Lower lobe of right lung (tissue), 2 donors: Measurements from ENCODE around the gene APOB. TPM values are rescaled to one million over a fixed set of nuclear protein-coding genes. Genes with fewer than 3 reads are reported as not detected.

Source experiments
- ATAC-seq, 2 donors: fragments of 200-7000 bp; cut with Tn5 transposase; one replicate each; pipeline ENCODE4 v1.9.1; 2020 to 2022; ENCODE audit warnings: mild to moderate bottlenecking in 2 of 2, moderate library complexity in 2 of 2
- DNase-seq: peaks from one replicate; pipeline ENCODE4 v3.0.0-alpha.2; 2020
- H3K27ac ChIP-seq: fragments of 200-600 bp; one replicate; pipeline ENCODE4 v1.8.0; 2022
- H3K27me3 ChIP-seq: fragments of 200-600 bp; one replicate; pipeline ENCODE4 v1.8.0; 2022; ENCODE audit warnings: low read depth
- H3K36me3 ChIP-seq: fragments of 200-600 bp; one replicate; pipeline ENCODE4 v1.8.0; 2022; ENCODE audit warnings: mild to moderate bottlenecking
- H3K4me1 ChIP-seq: fragments of 200-600 bp; one replicate; pipeline ENCODE4 v1.8.0; 2022
- H3K4me3 ChIP-seq: fragments of 200-600 bp; one replicate; pipeline ENCODE4 v1.8.0; 2022; ENCODE audit warnings: mild to moderate bottlenecking
- H3K9me3 ChIP-seq: fragments of 200-600 bp; one replicate; pipeline ENCODE4 v1.8.0; 2022
- intact Hi-C: fragments of 100-400 bp; cut with DNase I; formaldehyde crosslinking; loops from one replicate; pipeline ENCODE4 v1.11.0; 2022
- total RNA-seq: library from RNA; stranded (reverse); fragmentation: NEBNext Ultra II Directional; extraction: Animal tissue kit (Norgen Biotek cat#: 25700); gene quantifications from one replicate; pipeline ENCODE4 v1.2.1, GENCODE V29; 2021
- TF ChIP-seq, protein P1 (sequence below): fragments of 200-600 bp; IDR thresholded peaks from one replicate; pipeline ENCODE4 v1.8.0; 2022; ENCODE audit warnings: antibody characterized with exemption, mild to moderate bottlenecking
- donor health status: DM: no; HTN: yes; CAD: no; lungs with severe emphysema.

Gene APOB
- total RNA-seq, 1 donor from 2014 or later = 0.53 TPM

DNA sequence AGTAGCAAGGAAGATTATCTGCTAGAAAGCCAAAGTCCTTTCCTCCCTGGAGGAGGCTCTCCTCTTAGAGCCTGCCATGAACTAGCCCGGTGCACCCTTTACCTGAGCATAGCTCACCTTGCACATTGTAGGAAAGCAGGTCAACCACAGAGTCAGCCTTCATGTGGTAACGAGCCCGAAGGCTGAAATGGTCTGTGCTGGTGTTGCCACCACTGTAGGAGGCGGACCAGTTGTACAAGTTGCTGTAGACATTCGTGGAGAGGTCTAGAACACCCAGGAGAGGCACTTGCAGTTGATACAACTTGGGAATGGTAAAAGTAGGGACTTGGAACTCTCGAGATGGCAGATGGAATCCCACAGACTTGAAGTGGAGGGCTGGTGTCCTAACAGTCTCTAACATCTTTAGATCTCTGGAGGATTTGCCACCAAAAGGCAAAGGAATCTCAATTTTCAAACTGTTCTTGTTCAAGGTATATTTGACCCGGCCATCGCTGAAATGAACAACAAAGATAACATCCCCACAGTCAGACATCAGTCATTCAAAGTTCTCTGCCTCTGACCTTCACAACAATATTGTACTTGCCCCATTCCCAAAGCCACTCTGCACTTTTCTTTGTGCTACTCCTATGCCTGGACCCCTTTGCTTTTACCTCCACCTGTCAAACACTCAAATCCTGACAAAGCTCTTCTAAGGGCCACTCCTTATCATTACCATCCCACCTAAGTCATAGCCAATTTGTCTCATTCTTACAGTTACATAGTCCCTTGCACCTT is 30.6 kb downstream of the APOB start:
- ATAC-seq = no peak
- H3K9me3 ChIP-seq = no peaks in the 10 kb centered on the region
- TF ChIP-seq, protein P1, sequence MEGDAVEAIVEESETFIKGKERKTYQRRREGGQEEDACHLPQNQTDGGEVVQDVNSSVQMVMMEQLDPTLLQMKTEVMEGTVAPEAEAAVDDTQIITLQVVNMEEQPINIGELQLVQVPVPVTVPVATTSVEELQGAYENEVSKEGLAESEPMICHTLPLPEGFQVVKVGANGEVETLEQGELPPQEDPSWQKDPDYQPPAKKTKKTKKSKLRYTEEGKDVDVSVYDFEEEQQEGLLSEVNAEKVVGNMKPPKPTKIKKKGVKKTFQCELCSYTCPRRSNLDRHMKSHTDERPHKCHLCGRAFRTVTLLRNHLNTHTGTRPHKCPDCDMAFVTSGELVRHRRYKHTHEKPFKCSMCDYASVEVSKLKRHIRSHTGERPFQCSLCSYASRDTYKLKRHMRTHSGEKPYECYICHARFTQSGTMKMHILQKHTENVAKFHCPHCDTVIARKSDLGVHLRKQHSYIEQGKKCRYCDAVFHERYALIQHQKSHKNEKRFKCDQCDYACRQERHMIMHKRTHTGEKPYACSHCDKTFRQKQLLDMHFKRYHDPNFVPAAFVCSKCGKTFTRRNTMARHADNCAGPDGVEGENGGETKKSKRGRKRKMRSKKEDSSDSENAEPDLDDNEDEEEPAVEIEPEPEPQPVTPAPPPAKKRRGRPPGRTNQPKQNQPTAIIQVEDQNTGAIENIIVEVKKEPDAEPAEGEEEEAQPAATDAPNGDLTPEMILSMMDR = no peak
- H3K36me3 ChIP-seq = no peaks in the 10 kb centered on the region
- intact Hi-C loops = no loop called here
- H3K4me1 ChIP-seq = no peaks in the 10 kb centered on the region
- no peaks in the 10 kb centered on the region for H3K27me3 ChIP-seq
- no peak for DNase-seq
- H3K4me3 ChIP-seq = no peak overlapping the region
- no peak overlapping the region for H3K27ac ChIP-seq

- intact Hi-C loops = no loop called here
- TF ChIP-seq, protein P1 = no peak
Measured at GRCh38 chr2:21012557-21012937, 31.3 kb downstream of the APOB start.

GRCh38 chr2:21011876-21012556 is 31.9 kb downstream of the APOB start:
- Histone ChIP-seq H3K36me3 (no peaks in the 10 kb centered on the region), H3K27me3 (no peaks in the 10 kb centered on the region), H3K4me1 (no peaks in the 10 kb centered on the region), H3K9me3 (no peaks in the 10 kb centered on the region), H3K27ac (no peak overlapping the region), H3K4me3 (no peak overlapping the region)
- no peak for DNase-seq
- TF ChIP-seq, protein P1 = no peak
- no peak for ATAC-seq
- intact Hi-C loops = no loop called here

More at GRCh38 chr2:21012557-21012937, 31.3 kb downstream of the APOB start:
- no peak for ATAC-seq
- Histone ChIP-seq H3K4me1 (no peaks in the 10 kb centered on the region), H3K27me3 (no peaks in the 10 kb centered on the region), H3K4me3 (no peak overlapping the region), H3K36me3 (no peaks in the 10 kb centered on the region), H3K9me3 (no peaks in the 10 kb centered on the region), H3K27ac (no peak overlapping the region)
- no peak for DNase-seq

- no peak for DNase-seq
- TF ChIP-seq, protein P1 = no peak
- Histone ChIP-seq H3K4me3 (no peak overlapping the region), H3K27ac (no peak overlapping the region), H3K27me3 (no peaks in the 10 kb centered on the region), H3K4me1 (no peaks in the 10 kb centered on the region), H3K36me3 (no peaks in the 10 kb centered on the region), H3K9me3 (no peaks in the 10 kb centered on the region)
- intact Hi-C loops = no loop called here
- ATAC-seq = no peak
Measured at GRCh38 chr2:21011453-21011852, 32.4 kb downstream of the APOB start.

DNA sequence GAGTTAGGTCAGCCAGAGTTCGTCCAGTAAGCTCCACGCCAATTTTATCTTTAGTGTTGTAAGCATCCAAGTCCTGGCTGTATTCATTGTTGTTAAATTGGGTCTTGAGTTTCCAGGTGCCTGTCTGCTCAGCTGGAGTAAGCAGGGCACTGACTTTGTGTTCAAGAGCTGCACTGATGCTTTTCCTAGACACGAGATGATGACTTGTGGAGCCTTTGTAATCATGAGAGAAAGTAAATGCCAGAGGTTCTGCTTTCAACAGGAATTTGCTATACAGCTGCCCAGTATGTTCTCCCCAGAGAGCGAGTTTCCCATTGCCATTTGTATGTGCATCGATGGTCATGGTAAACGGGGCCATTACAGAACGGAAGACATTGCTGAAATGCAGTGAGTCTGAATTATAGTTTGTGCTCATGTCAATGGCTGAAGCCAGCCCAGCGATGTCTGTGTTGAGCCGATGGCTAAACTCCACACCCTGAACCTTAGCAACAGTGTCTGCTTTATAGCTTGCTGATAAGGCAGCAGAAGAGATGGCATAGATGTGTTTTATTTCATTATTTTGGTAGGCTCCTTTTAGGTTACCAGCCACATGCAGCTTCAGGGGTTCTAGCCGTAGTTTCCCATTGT is 32.9 kb downstream of the APOB start:
- intact Hi-C loops = no loop called here
- TF ChIP-seq, protein P1 = no peak

More for the DNA sequence above, 32.9 kb downstream of the APOB start:
- Histone ChIP-seq H3K9me3 (no peaks in the 10 kb centered on the region), H3K27me3 (no peaks in the 10 kb centered on the region), H3K4me1 (no peaks in the 10 kb centered on the region), H3K4me3 (no peak overlapping the region), H3K36me3 (no peaks in the 10 kb centered on the region), H3K27ac (no peak overlapping the region)
- no peak for ATAC-seq
- no peak for DNase-seq
